ENCODE data around the gene MOCS2. TPM values are rescaled to one million over a fixed set of nuclear protein-coding genes. Genes with fewer than 3 reads are reported as not detected.

Gene MOCS2
- total and polyA plus RNA-seq, 10 of the 15 experiments (the other 5 are each of a cell fraction or from before 2014, with no cell fraction given) = 11.0 to 27.4 (median 22.5) TPM

- no peak for TF ChIP-seq CUX1 (IDR thresholded peaks at IDR 0.05; ENCODE audit: insufficient replicate concordance, low read depth, low read length)
Observed at GRCh38 chr5:53063791-53064190, 45.8 kb downstream of the MOCS2 start (continued).

- no peak for FAIRE-seq
- no peak overlapping the region for H3K4me2 ChIP-seq (ENCODE audit: control insufficient read depth, insufficient read depth)
- TF ChIP-seq CUX1 (IDR thresholded peaks at IDR 0.05; ENCODE audit: insufficient replicate concordance, low read depth, low read length) (no peak), GABPA (IDR thresholded peaks at IDR 0.05; ENCODE audit: low read depth) (no peak), RELA (IDR thresholded peaks at IDR 0.05; ENCODE audit: borderline replicate concordance, partially characterized antibody) (no peak), RB1 (IDR thresholded peaks at IDR 0.05; ENCODE audit: borderline replicate concordance) (no peak), RBBP5 (conservative IDR thresholded peaks at IDR 0.05) (no peak), STAT1 (conservative IDR thresholded peaks at IDR 0.05) (no peak), NR2F1 (conservative IDR thresholded peaks at IDR 0.05) (no peak), CHD2 (IDR thresholded peaks at IDR 0.05; ENCODE audit: borderline replicate concordance, low read depth, low read length) (no peak), NFYA (IDR thresholded peaks at IDR 0.05; ENCODE audit: borderline replicate concordance, low read depth, low read length) (no peak), RAD21 (IDR thresholded peaks at IDR 0.05; ENCODE audit: insufficient read depth, low read depth, low read length) (no peak), TBL1XR1 (IDR thresholded peaks at IDR 0.05; ENCODE audit: low read depth, low read length) (no peak), FOS (IDR thresholded peaks at IDR 0.05; ENCODE audit: borderline replicate concordance, extremely low read depth, insufficient read length) (no peak), CBFB (IDR thresholded peaks at IDR 0.05; ENCODE audit: low read depth) (no peak), ZNF274 (IDR thresholded peaks at IDR 0.05; ENCODE audit: insufficient read depth, insufficient read length) (no peak)
Observed at GRCh38 chr5:53063176-53063575, 46.4 kb downstream of the MOCS2 start.

More at GRCh38 chr5:53063176-53063575, 46.4 kb downstream of the MOCS2 start:
- ChIA-PET RAD21 (ENCODE audit: unreplicated experiment) (no interaction called here), SMC1A (ENCODE audit: uncharacterized antibody, unreplicated experiment) (no interaction called here), POLR2A (no interaction called here), CTCF (no interaction called here)
- Histone ChIP-seq H3K79me2 (ENCODE audit: control insufficient read depth, insufficient read depth, low read length) (no peaks in the 10 kb centered on the region), H3K27ac (ENCODE audit: control insufficient read depth, insufficient read depth) (no peak overlapping the region), H3K36me3 (ENCODE audit: control insufficient read depth in 2 of 2, insufficient read depth in 2 of 2, low read length in 1 of 2) (no peaks in the 10 kb centered on the region), H2AFZ (ENCODE audit: control insufficient read depth, low read depth, low read length) (no peak overlapping the region), H4K20me1 (ENCODE audit: control insufficient read depth, insufficient read depth) (no peaks in the 10 kb centered on the region), H3K4me1 (ENCODE audit: control insufficient read depth, insufficient read depth, low read length) (no peaks in the 10 kb centered on the region), H3K9ac (ENCODE audit: control insufficient read depth, insufficient read depth, low read length) (no peak overlapping the region), H3K27me3 (replicated peaks in 1 of 2; ENCODE audit: control insufficient read depth in 2 of 2, insufficient read depth in 2 of 2, low read length in 1 of 2) (peaks cover 0 to 2% of the 10 kb centered on the region in 2 experiments; a peak in 1 of 4 replicates), H3K4me3 (no peak overlapping the region), H3K9me3 (replicated peaks; ENCODE audit: control insufficient read depth, insufficient read depth, low read length) (no peaks in the 10 kb centered on the region)
- ATAC-seq (no peak), DNase-seq (ENCODE audit: low read depth, low spot score) (no peak)
- in situ Hi-C loops (cut with MboI) (no loop called here), intact Hi-C loops (cut with micrococcal nuclease; ENCODE audit: unreplicated experiment) (no loop called here)
- WGBS (ENCODE audit: insufficient coverage, insufficient replicate concordance, low lambda C conversion rate, missing lambda C conversion rate) = 48% methylated on average over 2 of the region's 2 CpGs
- no TSS peak for BruUV-seq (replicated peaks)
